ENCODE measurements around the gene DOCK4.
"Not testable (repeated sequence)": the region's sequence is repeated elsewhere in the genome, so short reads cannot be mapped to it uniquely, and the experiment has no call there.

The DOCK4 gene

GRCh38 chr7:112206238-112206990 lies at the start of gene DOCK4, which contains the start of gene ZNF277:
Gene DOCK4 (minus strand): TSS chr7:112206399. CDS start chr7:112206138, 261 bp downstream.
Gene ZNF277 (plus strand): TSS chr7:112206695. CDS start chr7:112206717, 22 bp downstream.
- DNase-seq: peak; percentile 97 to 99

- DNase-seq: no peak
These were observed 49.2 kb upstream of the DOCK4 start for GRCh38 chr7:112255388-112255720.

- DNase-seq: no peak
These were observed 48.6 kb upstream of the DOCK4 start for GRCh38 chr7:112254709-112255387.

GRCh38 chr7:112254156-112254555 lies 48.0 kb upstream of the DOCK4 start:
- DNase-seq: no peak

- no peak for DNase-seq
These were observed 46.5 kb upstream of the DOCK4 start for GRCh38 chr7:112252691-112253090.

GRCh38 chr7:112252141-112252540 lies 45.9 kb upstream of the DOCK4 start:
- DNase-seq: no peak

- not testable (repeated sequence) for DNase-seq
These were observed 43.8 kb upstream of the DOCK4 start for GRCh38 chr7:112249967-112250366.

- DNase-seq: no peak
These were observed 42.4 kb upstream of the DOCK4 start for GRCh38 chr7:112248598-112248997.

- no peak for DNase-seq
These were observed 32.8 kb upstream of the DOCK4 start for GRCh38 chr7:112238852-112239610.

- DNase-seq: no peak
These were observed 32.1 kb upstream of the DOCK4 start for GRCh38 chr7:112238330-112238729.

- no peak for DNase-seq
These were observed 30.4 kb upstream of the DOCK4 start for GRCh38 chr7:112236597-112236996.

GRCh38 chr7:112234147-112234546 lies 27.9 kb upstream of the DOCK4 start:
- no peak for DNase-seq

GRCh38 chr7:112233048-112233697 lies 27.0 kb upstream of the DOCK4 start:
- no peak for DNase-seq

- DNase-seq: no peak
These were observed 26.2 kb upstream of the DOCK4 start for GRCh38 chr7:112232212-112232978.

- no peak for DNase-seq
These were observed 22.4 kb upstream of the DOCK4 start for GRCh38 chr7:112228632-112229031.

GRCh38 chr7:112226701-112227276 lies 20.6 kb upstream of the DOCK4 start:
- DNase-seq: no peak

- DNase-seq: no peak
These were observed 18.8 kb upstream of the DOCK4 start for GRCh38 chr7:112225006-112225405.

- DNase-seq: no peak
These were observed 18.0 kb upstream of the DOCK4 start for GRCh38 chr7:112224186-112224585.

- no peak for DNase-seq
These were observed 17.1 kb upstream of the DOCK4 start for GRCh38 chr7:112223310-112223709.

- DNase-seq: no peak
These were observed 14.8 kb upstream of the DOCK4 start for GRCh38 chr7:112220877-112221434.

- no peak for DNase-seq
These were observed 9.6 kb upstream of the DOCK4 start for GRCh38 chr7:112215787-112216186.

- no peak for DNase-seq
These were observed 8.7 kb upstream of the DOCK4 start for GRCh38 chr7:112214883-112215282.
